ENCODE results near the gene HOXB4.

- TF ChIP-seq, protein P1, sequence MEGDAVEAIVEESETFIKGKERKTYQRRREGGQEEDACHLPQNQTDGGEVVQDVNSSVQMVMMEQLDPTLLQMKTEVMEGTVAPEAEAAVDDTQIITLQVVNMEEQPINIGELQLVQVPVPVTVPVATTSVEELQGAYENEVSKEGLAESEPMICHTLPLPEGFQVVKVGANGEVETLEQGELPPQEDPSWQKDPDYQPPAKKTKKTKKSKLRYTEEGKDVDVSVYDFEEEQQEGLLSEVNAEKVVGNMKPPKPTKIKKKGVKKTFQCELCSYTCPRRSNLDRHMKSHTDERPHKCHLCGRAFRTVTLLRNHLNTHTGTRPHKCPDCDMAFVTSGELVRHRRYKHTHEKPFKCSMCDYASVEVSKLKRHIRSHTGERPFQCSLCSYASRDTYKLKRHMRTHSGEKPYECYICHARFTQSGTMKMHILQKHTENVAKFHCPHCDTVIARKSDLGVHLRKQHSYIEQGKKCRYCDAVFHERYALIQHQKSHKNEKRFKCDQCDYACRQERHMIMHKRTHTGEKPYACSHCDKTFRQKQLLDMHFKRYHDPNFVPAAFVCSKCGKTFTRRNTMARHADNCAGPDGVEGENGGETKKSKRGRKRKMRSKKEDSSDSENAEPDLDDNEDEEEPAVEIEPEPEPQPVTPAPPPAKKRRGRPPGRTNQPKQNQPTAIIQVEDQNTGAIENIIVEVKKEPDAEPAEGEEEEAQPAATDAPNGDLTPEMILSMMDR (IDR thresholded peaks at IDR 0.05; ENCODE audit: low read depth, low read length): no peak
- TF ChIP-seq EZH2phosphoT487 (IDR thresholded peaks at IDR 0.05; ENCODE audit: low read depth): no peak
Measured at GRCh38 chr17:48593126-48593829, 15.1 kb upstream of the HOXB4 start, which contains the start of gene HOXB5.
